VCaP (cell line): ENCODE measurements around the gene GPSM1.

Source experiments
- H3K27ac ChIP-seq: fragments of 450-650 bp; 2 replicates; pipeline ENCODE4 v1.5.1; 2017
- TF ChIP-seq, protein P1 (sequence below): fragments of 450-650 bp; conservative IDR thresholded peaks from 2 replicates; pipeline ENCODE4 v1.5.1; 2017; ENCODE audit warnings: mild to moderate bottlenecking, moderate library complexity

GPSM1 gene

DNA sequence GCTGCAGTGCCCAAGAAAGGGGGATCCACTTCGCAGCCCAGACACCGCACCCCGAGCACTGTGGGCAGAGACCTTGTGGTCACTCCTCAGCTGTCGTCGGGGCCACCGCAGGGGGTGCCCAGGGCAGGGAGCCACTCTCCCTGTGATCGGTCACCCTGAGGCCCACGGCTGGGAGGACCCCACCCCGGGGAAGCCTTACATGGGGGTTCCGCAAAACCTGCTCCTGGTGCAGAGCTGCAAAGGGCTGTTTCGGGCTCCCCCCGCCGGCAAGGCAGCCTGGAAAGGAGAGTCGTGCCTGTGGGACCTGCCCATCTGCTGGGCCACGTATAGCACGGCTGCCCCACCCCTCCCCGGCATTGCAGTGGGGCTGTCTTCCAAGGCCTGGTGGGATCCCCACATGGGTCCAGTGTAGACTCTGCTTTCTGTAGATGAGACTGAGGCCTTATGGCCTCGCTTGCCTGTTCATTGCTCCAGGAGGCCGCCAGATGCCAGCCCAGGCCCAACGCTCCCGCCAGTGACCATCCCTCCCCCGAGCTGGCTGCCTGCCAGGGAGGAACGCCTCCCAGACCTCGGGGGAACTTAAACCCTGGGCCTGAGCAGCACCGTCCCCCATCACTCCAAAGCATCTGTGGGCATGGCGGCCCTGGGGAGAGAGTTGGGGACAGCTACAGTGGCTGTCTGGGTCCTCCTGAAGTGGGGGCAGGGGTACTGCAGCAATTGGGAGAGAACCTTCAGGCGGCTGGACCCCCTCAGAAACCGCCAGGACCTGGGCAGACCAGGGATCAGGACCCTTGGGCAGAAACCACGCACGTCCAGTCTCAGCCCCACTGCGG is 37.8 kb downstream of the GPSM1 start:
- no peak overlapping the region for H3K27ac ChIP-seq
- TF ChIP-seq, protein P1, sequence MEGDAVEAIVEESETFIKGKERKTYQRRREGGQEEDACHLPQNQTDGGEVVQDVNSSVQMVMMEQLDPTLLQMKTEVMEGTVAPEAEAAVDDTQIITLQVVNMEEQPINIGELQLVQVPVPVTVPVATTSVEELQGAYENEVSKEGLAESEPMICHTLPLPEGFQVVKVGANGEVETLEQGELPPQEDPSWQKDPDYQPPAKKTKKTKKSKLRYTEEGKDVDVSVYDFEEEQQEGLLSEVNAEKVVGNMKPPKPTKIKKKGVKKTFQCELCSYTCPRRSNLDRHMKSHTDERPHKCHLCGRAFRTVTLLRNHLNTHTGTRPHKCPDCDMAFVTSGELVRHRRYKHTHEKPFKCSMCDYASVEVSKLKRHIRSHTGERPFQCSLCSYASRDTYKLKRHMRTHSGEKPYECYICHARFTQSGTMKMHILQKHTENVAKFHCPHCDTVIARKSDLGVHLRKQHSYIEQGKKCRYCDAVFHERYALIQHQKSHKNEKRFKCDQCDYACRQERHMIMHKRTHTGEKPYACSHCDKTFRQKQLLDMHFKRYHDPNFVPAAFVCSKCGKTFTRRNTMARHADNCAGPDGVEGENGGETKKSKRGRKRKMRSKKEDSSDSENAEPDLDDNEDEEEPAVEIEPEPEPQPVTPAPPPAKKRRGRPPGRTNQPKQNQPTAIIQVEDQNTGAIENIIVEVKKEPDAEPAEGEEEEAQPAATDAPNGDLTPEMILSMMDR, result no peak

DNA sequence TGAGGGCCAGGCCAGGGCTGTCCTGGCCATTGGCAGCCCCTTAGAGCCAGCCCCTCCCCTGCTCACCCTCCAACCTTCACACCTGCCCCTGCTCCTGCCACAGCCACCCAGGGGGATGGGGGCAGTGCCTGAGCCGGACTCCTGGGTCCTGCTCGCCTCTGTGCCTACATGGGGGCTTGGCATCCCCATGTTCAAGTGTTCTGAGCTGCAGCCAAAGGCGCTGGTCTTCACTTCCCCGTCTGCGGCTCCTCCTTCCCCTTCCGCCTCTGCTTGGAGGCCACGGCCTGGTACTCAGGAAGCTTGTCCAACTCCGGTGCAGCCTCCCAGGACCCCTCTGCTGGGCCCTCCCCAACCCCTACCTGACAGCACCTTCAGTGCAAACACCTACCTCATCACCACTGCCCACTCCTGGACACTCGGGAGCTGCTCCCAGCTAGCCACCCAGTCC is 38.5 kb downstream of the GPSM1 start:
- no peak overlapping the region for H3K27ac ChIP-seq
- TF ChIP-seq, protein P1, result no peak

DNA sequence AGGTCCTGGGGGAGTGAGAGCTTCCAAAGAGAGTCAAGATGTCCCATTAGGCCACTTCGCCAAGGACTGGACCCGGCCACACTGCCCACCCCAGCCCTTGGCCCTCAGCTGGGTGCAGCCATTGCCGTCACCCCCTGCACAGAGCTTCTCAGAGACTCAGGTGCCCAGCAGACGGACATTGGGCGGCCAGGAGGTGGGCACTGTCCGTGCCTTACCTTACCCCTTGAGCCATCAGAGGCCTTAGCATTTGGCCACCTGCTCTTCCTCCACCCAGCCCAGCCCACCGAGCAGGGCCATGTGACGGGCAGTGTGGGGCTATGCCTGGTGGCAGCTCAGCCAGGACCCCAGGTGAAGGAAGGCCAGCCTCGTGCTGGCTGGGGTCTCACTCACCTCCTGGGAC is 39.5 kb downstream of the GPSM1 start:
- TF ChIP-seq, protein P1, result no peak

DNA sequence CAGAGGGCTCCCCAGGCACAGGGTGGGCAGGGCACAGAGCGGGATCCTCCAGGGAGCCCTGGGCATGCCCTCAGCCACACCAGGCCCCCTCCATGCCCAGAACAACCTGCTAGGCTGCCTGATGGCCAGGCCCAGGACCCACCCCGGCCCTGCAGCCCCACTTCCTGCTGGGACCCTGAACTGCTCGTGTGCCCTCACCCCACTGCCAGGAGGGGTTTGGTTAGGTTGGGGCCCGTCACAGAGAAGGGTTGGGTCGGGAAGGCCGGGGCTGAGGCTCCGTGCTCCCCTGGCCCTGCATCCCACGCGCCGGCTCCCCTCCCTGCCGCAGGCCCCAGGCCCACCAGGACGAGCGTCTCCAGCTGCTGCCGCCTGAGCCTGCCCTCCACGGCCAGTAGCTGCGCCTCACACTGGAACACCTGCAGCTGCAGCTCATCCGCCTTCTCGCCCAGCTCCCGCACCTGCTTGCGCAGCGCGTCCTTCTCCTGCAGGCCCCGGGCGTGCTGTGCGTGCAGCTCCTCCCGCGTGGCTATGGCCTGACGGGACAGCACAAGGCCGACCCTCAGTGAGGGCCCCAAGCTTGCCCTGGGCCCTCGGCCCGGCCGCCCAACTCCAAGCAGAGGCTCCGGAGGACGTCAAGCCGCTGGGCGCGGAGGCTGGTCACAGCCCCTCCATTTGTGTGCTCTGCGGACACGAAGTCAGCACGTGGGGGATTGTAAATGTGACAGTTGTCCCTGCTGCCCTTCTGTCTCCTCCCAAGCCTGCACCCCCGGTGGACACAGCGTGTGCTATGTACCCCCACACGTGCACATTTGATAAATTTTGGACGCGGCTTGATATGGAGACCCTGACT is 40.2 kb downstream of the GPSM1 start:
- no peak overlapping the region for H3K27ac ChIP-seq

More for the DNA sequence above, 39.5 kb downstream of the GPSM1 start:
- no peak overlapping the region for H3K27ac ChIP-seq

DNA sequence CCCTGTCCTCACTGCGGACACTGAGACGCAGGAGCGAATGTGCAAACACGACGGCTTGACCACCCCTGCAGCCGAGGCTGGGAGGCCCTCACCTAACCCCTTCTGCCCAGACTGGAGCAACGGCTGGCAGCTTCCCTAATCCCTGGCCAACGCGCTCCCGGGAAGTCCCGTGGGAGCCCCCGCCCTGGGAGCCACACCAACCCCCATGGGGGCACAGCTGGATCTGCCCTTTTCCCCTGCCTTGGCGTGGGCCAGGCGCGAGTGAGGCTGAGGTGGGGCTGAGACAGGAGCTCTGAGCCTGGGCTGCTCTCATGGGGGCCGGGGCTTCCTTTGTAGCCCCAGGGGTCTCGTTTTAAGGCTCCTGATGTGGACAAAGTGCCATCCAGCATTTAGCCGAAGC is 40.9 kb downstream of the GPSM1 start:
- TF ChIP-seq, protein P1, result no peak
- H3K27ac ChIP-seq, result no peak overlapping the region

More for the DNA sequence above, 40.2 kb downstream of the GPSM1 start:
- TF ChIP-seq, protein P1, result no peak

DNA sequence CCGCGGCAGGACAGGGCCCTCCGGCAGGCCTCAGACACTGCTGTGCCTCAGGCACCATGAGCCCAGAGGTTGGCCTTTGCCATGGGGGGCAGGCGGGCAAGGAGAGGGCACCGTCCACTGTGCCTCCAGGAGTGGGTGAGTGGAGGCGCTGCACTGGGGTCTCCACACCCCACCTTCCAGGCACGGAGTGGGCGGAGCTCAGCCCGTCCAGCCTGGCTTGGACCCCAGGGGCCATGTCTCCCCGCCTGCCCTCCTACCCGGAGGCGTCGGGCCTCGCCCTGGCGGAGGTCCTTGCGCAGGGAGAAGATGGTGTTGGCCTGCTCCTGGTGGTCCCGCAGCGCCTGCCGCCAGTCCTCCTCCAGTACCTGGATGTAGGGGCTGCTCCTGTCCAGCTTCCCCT is 42.7 kb downstream of the GPSM1 start:
- TF ChIP-seq, protein P1, result no peak
- no peak overlapping the region for H3K27ac ChIP-seq
